ENCODE data around the gene MYL6B. TPM values are rescaled to one million over a fixed set of nuclear protein-coding genes. Genes with fewer than 3 reads are reported as not detected.

MYL6B gene
- total and polyA plus RNA-seq, 9 donors = 32.8 to 99.2 (median 73.4) TPM

DNA sequence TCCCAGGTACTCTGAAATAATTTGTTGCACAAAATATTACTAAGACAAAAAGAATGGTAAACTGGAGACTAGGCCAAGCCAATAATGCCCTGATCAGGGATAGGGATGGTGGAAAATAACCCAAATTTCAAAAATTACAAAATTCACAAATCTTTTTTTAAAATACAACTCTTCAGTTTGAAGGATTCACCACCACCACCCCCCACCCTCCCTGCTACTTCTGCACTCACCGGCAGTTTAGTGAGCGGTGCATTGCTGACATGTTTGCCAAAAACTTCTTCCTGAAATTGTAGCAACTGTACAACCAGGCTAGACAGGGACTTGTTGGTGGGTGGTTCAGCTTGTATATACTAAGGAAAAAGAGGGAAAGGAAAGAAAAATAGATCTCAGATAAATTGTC is 34.6 kb downstream of the MYL6B start:
- Histone ChIP-seq H3K4me3 (no peak overlapping the region), H3K4me1 (ENCODE audit: insufficient read depth) (peaks cover 3% of the 10 kb centered on the region), H3K36me3 (no peaks in the 10 kb centered on the region), H3K27me3 (no peaks in the 10 kb centered on the region), H3K27ac (no peak overlapping the region), H3K9me3 (no peaks in the 10 kb centered on the region)
- intact Hi-C loops (cut with DNase I) = no loop called here
- no peak for DNase-seq
- 39 to 55% (median 50%) methylated on average over 2 of the region's 2 CpGs for WGBS, 3 donors
- TF ChIP-seq EP300 (IDR thresholded peaks at IDR 0.05) = no peak
- TF ChIP-seq, protein P1, sequence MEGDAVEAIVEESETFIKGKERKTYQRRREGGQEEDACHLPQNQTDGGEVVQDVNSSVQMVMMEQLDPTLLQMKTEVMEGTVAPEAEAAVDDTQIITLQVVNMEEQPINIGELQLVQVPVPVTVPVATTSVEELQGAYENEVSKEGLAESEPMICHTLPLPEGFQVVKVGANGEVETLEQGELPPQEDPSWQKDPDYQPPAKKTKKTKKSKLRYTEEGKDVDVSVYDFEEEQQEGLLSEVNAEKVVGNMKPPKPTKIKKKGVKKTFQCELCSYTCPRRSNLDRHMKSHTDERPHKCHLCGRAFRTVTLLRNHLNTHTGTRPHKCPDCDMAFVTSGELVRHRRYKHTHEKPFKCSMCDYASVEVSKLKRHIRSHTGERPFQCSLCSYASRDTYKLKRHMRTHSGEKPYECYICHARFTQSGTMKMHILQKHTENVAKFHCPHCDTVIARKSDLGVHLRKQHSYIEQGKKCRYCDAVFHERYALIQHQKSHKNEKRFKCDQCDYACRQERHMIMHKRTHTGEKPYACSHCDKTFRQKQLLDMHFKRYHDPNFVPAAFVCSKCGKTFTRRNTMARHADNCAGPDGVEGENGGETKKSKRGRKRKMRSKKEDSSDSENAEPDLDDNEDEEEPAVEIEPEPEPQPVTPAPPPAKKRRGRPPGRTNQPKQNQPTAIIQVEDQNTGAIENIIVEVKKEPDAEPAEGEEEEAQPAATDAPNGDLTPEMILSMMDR (IDR thresholded peaks at IDR 0.05) = no peak

DNA sequence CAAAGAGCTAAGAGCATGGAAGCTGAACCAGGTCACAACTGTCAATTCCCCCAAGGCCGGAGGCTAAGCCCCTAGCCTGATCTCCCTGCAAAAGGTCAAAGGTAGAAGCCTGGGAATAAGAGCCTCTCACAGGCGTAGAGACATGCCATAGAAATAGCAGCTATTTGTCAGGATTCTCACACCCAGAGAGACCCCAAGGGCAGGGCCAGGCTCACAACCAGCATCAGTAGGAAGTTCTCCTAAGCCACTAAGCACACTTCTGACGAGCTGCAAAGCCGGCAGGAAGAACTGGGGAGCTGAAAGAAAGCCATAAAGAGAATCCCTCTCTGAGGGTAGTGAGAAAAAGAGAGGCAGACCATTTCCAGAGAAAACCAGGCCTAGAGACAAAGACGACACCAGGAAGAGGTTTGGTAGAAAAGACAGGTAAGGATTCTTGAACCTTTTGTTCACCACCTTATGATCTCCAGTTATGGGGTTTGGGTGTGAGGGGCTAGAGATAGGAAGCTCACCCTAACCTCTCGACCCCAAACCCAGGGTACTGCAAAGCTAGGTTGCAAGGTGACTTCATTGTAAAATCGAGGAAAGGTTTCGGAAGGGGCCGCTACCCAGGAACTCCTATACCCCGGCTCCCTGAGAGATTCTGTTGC is 35.9 kb downstream of the MYL6B start:
- H3K4me3 ChIP-seq = peak overlapping the region; percentile 93
- DNase-seq = no peak
- H3K27me3 ChIP-seq = no peaks in the 10 kb centered on the region
- H3K9me3 ChIP-seq = no peaks in the 10 kb centered on the region
- H3K27ac ChIP-seq = peak overlapping the region; percentile 83 to 93
- no peaks in the 10 kb centered on the region for H3K36me3 ChIP-seq
- intact Hi-C loops (cut with DNase I) = loop anchor here in 3 of 4 donors (2.0 kb wide), 2 partner anchors 59 to 67 kb away; partner anchors contain the start of gene ESYT1 (in 1 of the 3)
- H3K4me1 ChIP-seq (ENCODE audit: insufficient read depth) = peaks cover 3% of the 10 kb centered on the region
- 12 to 17% (median 14%) methylated on average over 10 of the region's 10 CpGs for WGBS, 3 donors
- TF ChIP-seq POLR2A (IDR thresholded peaks at IDR 0.05) (no peak), EP300 (IDR thresholded peaks at IDR 0.05) (no peak)

DNA sequence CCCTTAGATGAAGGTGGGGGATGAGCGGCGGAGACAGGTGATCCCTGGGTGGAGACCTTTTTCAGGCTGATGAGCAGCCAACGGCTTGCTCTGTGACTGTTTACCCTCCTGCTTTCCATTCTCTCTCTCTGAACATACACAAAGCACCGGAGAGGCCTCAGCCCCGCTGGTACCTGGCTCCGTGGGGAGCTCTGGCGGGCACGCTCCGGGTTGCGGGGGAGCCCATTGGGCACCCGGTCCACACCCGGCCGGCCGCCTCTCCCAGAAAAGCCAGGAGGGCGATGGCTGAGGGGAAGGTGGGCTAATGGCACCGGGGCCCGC is 36.4 kb downstream of the MYL6B start:
- intact Hi-C loops (cut with DNase I) = loop anchor here in 3 of 4 donors (2.0 kb wide), 2 partner anchors 60 to 68 kb away; partner anchors contain the start of gene ESYT1 (in 1 of the 3)
- WGBS, 3 donors = 0 to 2% (median 1%) methylated on average over 16 to 17 of the region's 17 CpGs
- peak in 1 of 5 donors; percentile 18 for DNase-seq
- Histone ChIP-seq H3K9me3 (no peaks in the 10 kb centered on the region), H3K36me3 (no peaks in the 10 kb centered on the region), H3K4me1 (ENCODE audit: insufficient read depth) (peaks cover 3% of the 10 kb centered on the region), H3K27ac (peak overlapping the region; percentile 83 to 93), H3K4me3 (peak overlapping the region; percentile 93), H3K27me3 (no peaks in the 10 kb centered on the region)
- TF ChIP-seq, protein P1 (IDR thresholded peaks at IDR 0.05) = no peak
- TF ChIP-seq EP300 (IDR thresholded peaks at IDR 0.05) (no peak), POLR2A (IDR thresholded peaks at IDR 0.05) (no peak)

DNA sequence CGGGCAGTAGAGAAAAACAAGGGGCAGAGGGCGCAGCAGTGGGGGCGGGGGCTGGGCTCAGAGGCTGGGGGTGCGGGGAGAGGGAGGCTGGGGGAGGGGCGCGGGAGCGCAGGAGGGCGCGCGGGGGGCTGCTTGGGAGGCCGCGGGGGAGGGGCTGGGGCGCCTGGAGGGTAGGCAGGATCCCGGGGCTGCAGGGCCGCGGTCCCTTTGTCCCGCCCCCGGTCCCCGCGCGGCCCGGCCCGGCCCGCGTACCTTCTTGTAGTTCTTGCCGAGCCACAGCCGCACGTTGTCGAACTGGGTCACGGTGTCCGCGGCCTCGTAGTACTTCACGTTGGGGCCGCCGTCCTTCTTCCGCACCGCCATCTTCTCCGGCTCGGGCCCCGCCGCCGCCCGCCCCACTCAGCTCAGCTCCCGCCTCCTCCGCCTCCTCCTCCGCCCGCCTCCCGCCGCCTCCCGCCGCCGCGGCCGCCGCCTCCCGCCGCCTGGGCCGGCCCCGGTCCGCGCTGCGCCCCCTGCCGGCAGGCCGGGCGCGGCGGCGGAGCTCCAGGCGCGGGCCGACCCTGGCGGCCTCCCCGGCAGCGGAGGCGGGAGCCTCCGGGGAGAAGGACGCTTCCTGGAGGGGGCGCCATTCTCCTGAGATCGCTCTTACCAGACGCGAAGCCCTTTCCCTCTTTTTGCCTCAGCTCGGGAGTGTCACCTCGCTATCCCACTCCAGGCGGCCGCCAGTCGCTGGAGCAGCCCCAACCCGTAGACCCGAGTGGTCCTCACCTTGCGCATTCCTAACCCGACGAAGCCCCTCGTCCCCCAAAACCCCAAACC is 36.9 kb downstream of the MYL6B start, which contains the start of gene SMARCC2:
TSS of gene SMARCC2 (minus strand) at position 385 of the 819 bp plus-strand sequence. CDS start at position 363, 22 bp downstream.
- Histone ChIP-seq H3K27ac (peak within 1 kb of the TSS; percentile 83 to 93), H3K4me3 (peak within 1 kb of the TSS; percentile 93), H3K27me3 (no peaks in the 10 kb centered on the region), H3K4me1 (ENCODE audit: insufficient read depth) (peaks cover 3% of the 10 kb centered on the region), H3K36me3 (no peaks in the 10 kb centered on the region), H3K9me3 (no peaks in the 10 kb centered on the region)
- peak; percentile 85 to 91 (median 89) for DNase-seq
- WGBS, 3 donors = 0 to 1% (median 1%) methylated on average over 56 to 92 of the region's 93 CpGs
- intact Hi-C loops (cut with DNase I) = loop anchor here in 3 of 4 donors (2.0 kb wide), 2 partner anchors 61 to 69 kb away; partner anchors contain the start of gene ESYT1 (in 1 of the 3)
- TF ChIP-seq POLR2A (IDR thresholded peaks at IDR 0.05) (peak; percentile 49), EP300 (IDR thresholded peaks at IDR 0.05) (no peak)
- TF ChIP-seq, protein P1 (IDR thresholded peaks at IDR 0.05) = peak; percentile 54 to 89 (median 67)
